Adrenal gland (tissue), 5 donors: Measurements from ENCODE around the gene ARHGEF17.

Experiments
- CTCF ChIP-seq, 6 experiments: fragments of 450-650 bp in 4 of 6; fragments of 200-600 bp in 2 of 6; sonication (generic) in 1 of 6; IDR thresholded peaks; 1 replicate in 5 of 6; 2 replicates in 1 of 6; pipeline versions ENCODE4 v1.5.1 to v1.8.0; 2016 to 2021; ENCODE audit warnings: antibody characterized with exemption in 6 of 6, mild to moderate bottlenecking in 2 of 6, moderate library complexity in 1 of 6
- POLR2A ChIP-seq, 2 donors: fragments of 450-650 bp; IDR thresholded peaks; one replicate each; pipeline ENCODE4 v1.6.1; 2017; ENCODE audit warnings: antibody characterized with exemption in 2 of 2, mild to moderate bottlenecking in 2 of 2, moderate library complexity in 1 of 2
- donor health status: DM: no; HTN: no; CAD: no.

- TF ChIP-seq CTCF (IDR thresholded peaks at IDR 0.05) (no peak), POLR2A (IDR thresholded peaks at IDR 0.05) (no peak)
Observed at GRCh38 chr11:73312036-73312435, 4.0 kb downstream of the ARHGEF17 start.
